GM12892 (cell line): Measurements from ENCODE around the gene MZF1.
A peak's percentile ranks its signal among the peaks of the same experiment; 100 is the strongest.
"Not testable (repeated sequence)": the region's sequence is repeated elsewhere in the genome, so short reads cannot be mapped to it uniquely, and the experiment has no call there.

Source experiments
- DNase-seq: peaks from one replicate; pipeline ENCODE4 v3.0.0; 2011; ENCODE audit not compliant: insufficient read length
- FAIRE-seq: peaks from 2 replicates; lab custom pipeline; 2011; peaks lifted over from hg19 to GRCh38; lab: Jason Lieb, UNC
- POLR2A ChIP-seq: IDR thresholded peaks from 2 replicates; pipeline ENCODE4 v1.6.1; 2011; ENCODE audit warnings: low read depth, low read length, control low read depth
- POLR2AphosphoS5 ChIP-seq: IDR thresholded peaks from 2 replicates; pipeline ENCODE4 v1.6.1; 2011; ENCODE audit warnings: low read depth, low read length, control low read depth
- TAF1 ChIP-seq: IDR thresholded peaks from 2 replicates; pipeline ENCODE4 v1.6.1; 2011; ENCODE audit warnings: low read depth, mild to moderate bottlenecking, control low read depth, low read length, borderline replicate concordance

MZF1 gene

GRCh38 chr19:58550362-58551122 is 22.6 kb downstream of the MZF1 start:
- DNase-seq (no peak), FAIRE-seq (no peak)
- TF ChIP-seq POLR2AphosphoS5: peak; percentile 26; the same call in 1 of the 2 replicates
- no peak for TF ChIP-seq TAF1
- TF ChIP-seq POLR2A: no peak

DNA sequence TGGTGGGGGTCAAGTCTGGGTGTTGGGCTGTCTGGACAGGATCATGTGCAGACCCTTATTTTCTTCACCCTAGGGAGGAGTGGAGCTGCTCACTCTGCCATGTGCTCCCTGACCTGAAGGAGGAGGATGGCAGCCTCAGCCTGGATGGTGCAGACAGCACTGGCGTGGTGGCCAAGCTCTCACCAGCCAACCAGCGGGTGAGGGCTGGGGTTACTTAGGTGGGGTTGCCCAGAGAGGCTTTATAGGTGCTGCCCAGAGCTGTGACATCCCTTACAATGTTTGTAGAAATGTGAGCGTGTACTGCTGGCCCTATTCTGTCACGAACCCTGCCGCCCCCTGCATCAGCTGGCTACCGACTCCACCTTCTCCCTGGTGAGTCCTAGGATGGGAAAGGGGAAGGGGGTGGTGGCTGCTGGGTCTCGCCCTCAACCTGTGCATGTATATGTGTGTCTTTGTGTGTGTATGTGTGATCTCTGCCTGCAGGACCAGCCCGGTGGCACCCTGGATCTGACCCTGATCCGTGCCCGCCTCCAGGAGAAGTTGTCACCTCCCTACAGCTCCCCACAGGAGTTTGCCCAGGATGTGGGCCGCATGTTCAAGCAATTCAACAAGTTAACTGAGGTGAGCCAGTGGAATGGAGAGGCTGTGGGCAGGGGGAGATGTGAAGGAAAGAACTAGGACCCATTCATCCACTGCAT is 23.3 kb downstream of the MZF1 start:
- no peak for FAIRE-seq
- TF ChIP-seq TAF1 (no peak), POLR2AphosphoS5 (no peak; the same call in 1 of the 2 replicates), POLR2A (no peak)
- DNase-seq: no peak

DNA sequence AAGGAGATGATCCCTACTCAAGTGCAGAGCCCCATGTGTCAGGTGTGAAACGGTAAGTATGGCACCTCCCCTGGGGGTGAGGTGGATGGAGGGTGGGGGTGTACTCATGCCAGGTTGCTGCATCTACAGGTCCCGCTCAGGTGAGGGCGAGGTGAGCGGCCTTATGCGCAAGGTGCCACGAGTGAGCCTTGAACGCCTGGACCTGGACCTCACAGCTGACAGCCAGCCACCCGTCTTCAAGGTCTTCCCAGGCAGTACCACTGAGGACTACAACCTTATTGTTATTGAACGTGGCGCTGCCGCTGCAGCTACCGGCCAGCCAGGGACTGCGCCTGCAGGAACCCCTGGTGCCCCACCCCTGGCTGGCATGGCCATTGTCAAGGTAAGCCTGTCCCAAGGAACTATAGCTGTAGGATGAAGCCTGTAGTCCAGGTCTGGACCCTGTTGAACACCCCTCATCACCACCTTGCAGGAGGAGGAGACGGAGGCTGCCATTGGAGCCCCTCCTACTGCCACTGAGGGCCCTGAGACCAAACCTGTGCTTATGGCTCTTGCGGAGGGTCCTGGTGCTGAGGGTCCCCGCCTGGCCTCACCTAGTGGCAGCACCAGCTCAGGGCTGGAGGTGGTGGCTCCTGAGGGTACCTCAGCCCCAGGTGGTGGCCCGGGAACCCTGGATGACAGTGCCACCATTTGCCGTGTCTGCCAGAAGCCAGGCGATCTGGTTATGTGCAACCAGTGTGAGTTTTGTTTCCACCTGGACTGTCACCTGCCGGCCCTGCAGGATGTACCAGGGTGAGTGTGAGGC is 24.1 kb downstream of the MZF1 start:
- 0 out of 2 replicates have a peak, but pooled peaks have one; percentile 32 for TF ChIP-seq POLR2AphosphoS5
- no peak for TF ChIP-seq TAF1
- TF ChIP-seq POLR2A: no peak
- no peak for DNase-seq
- FAIRE-seq: no peak

DNA sequence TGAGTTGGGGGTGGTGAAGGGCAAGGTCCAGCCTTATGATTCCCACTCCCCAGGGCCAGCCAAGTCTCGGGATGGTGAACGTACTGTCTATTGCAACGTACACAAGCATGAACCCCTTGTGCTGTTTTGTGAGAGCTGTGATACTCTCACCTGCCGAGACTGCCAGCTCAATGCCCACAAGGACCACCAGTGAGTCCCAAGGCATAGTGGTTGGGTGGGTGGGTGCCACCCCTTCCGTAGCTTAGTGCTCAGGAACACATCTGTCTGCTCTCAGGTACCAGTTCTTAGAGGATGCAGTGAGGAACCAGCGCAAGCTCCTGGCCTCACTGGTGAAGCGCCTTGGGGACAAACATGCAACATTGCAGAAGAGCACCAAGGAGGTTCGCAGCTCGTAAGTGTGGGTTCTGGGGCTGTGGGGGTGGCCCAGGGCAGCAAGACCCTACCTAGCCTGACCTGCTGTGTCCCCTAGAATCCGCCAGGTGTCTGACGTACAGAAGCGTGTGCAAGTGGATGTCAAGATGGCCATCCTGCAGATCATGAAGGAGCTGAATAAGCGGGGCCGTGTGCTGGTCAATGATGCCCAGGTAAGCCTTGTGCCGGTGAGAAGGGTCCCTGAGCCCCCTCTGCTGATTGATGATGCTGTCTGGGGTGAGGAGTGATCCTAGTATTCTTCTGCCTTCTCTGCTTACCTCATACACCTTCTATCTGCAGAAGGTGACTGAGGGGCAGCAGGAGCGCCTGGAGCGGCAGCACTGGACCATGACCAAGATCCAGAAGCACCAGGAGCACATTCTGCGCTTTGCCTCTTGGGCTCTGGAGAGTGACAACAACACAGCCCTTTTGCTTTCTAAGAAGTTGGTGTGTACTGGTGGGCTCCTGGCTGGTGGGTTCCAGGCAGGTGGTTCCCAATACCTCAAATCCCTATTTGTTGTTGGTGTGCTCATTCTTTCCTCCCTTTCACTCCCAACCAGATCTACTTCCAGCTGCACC is 25.5 kb downstream of the MZF1 start:
- DNase-seq (no peak), FAIRE-seq (no peak)
- no peak for TF ChIP-seq TAF1
- TF ChIP-seq POLR2A: no peak
- no peak; the same call in 1 of the 2 replicates for TF ChIP-seq POLR2AphosphoS5

GRCh38 chr19:58546019-58546530 is 27.1 kb downstream of the MZF1 start:
- FAIRE-seq (no peak), DNase-seq (no peak)
- no peak for TF ChIP-seq POLR2AphosphoS5

- no peak for FAIRE-seq
- TF ChIP-seq TAF1 (no peak), POLR2AphosphoS5 (peak; percentile 45; the same call in 1 of the 2 replicates), POLR2A (no peak)
- DNase-seq: no peak
Measured at GRCh38 chr19:58545286-58546018, 27.7 kb downstream of the MZF1 start.

- DNase-seq (peak; percentile 97), FAIRE-seq (peak; percentile 27)
- no peak for TF ChIP-seq POLR2AphosphoS5
- TF ChIP-seq TAF1: no peak
- TF ChIP-seq POLR2A: no peak; the same call in 1 of the 2 replicates
Measured at GRCh38 chr19:58544591-58545285, 28.4 kb downstream of the MZF1 start.

GRCh38 chr19:58543826-58544590 is 29.1 kb downstream of the MZF1 start, which contains the start of gene TRIM28:
TRIM28 (plus strand) TSS chr19:58544064; CDS start chr19:58544758, 694 bp downstream.
- DNase-seq: peak; percentile 100
- TF ChIP-seq TAF1 (peak; percentile 87; the same call in 1 of the 2 replicates), POLR2AphosphoS5 (peak; percentile 97), POLR2A (peak; percentile 98)
- FAIRE-seq: peak; percentile 97

GRCh38 chr19:58542641-58543372 is 30.3 kb downstream of the MZF1 start:
- not testable (repeated sequence) for DNase-seq, FAIRE-seq

DNA sequence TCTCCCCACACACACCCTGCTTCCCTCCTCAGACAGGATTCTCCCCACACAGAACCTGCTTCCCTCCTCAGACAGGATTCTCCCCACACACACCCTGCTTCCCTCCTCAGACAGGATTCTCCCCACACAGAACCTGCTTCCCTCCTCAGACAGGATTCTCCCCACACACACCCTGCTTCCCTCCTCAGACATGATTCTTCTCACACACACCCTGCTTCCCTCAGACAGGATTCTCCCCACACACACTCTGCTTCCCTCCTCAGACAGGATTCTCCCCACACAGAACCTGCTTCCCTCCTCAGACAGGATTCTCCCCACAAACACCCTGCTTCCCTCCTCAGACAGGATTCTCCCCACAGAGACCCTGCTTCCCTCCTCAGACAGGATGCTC is 34.0 kb downstream of the MZF1 start:
- FAIRE-seq, DNase-seq: not testable (repeated sequence)
